Activated naive CD8-positive, alpha-beta T cell treated with anti-CD3 and anti-CD28 coated beads, Interleukin-2, amount 10 ng/mL, durations not matched to agents 7 days and 5 days (primary cell): Measurements from ENCODE around the gene SMARCA2. TPM values are rescaled to one million over a fixed set of nuclear protein-coding genes. Genes with fewer than 3 reads are reported as not detected.

Experiments
- ATAC-seq: fragments of 150-1000 bp; cut with Tn5 transposase; one replicate; pipeline ENCODE4 v1.10.0; 2021; ENCODE audit warnings: low read depth, moderate library complexity
- POLR2A ChIA-PET: fragments of 350-600 bp; sonication (Branson Sonifier 250); formaldehyde crosslinking; loops from one replicate; lab custom pipeline; 2021; ENCODE audit warnings: antibody characterized with exemption; lab: Charles Lee
- DNase-seq: peaks from one replicate; pipeline ENCODE4 v3.0.0; 2021
- H3K27ac Mint-ChIP-seq: one replicate; pipeline ENCODE4 v1.8.0; 2022; ENCODE audit warnings: mild to moderate bottlenecking, mixed read lengths
- H3K27me3 Mint-ChIP-seq: one replicate; pipeline ENCODE4 v1.8.0; 2022; ENCODE audit warnings: mild to moderate bottlenecking, moderate library complexity, mixed read lengths
- H3K36me3 Mint-ChIP-seq: one replicate; pipeline ENCODE4 v1.8.0; 2021; ENCODE audit warnings: mild to moderate bottlenecking, mixed read lengths
- H3K4me1 Mint-ChIP-seq: one replicate; pipeline ENCODE4 v1.8.0; 2021; ENCODE audit warnings: mixed read lengths
- H3K4me3 Mint-ChIP-seq: one replicate; pipeline ENCODE4 v1.8.0; 2022; ENCODE audit warnings: mild to moderate bottlenecking, moderate library complexity, mixed read lengths
- H3K9me3 Mint-ChIP-seq: one replicate; pipeline ENCODE4 v1.8.0; 2021; ENCODE audit warnings: mixed read lengths
- total RNA-seq, 2 experiments: library from RNA; stranded (reverse); gene quantifications; one replicate each; pipeline ENCODE4 v1.2.3, GENCODE V29; 2021

Gene SMARCA2
- total RNA-seq, 2 experiments from 2014 or later: 285 to 293 TPM

GRCh38 chr9:2227144-2227867, 212.2 kb downstream of the SMARCA2 start:
- DNase-seq (no peak), ATAC-seq (no peak)
- Mint-ChIP-seq H3K36me3 (no peaks in the 10 kb centered on the region), H3K4me3 (no peak overlapping the region), H3K27me3 (no peaks in the 10 kb centered on the region), H3K4me1 (peaks cover 11% of the 10 kb centered on the region), H3K9me3 (peaks cover 3% of the 10 kb centered on the region), H3K27ac (no peak overlapping the region)
- POLR2A ChIA-PET: no interaction called here

GRCh38 chr9:2228132-2228531, 213.0 kb downstream of the SMARCA2 start:
- ATAC-seq (no peak), DNase-seq (peak; percentile 57)
- Mint-ChIP-seq H3K4me3 (no peak overlapping the region), H3K27me3 (peaks cover 2% of the 10 kb centered on the region), H3K36me3 (no peaks in the 10 kb centered on the region), H3K9me3 (no peaks in the 10 kb centered on the region), H3K27ac (no peak overlapping the region), H3K4me1 (peaks cover 11% of the 10 kb centered on the region)
- POLR2A ChIA-PET: no interaction called here

- Mint-ChIP-seq H3K4me1 (peaks cover 11% of the 10 kb centered on the region), H3K36me3 (no peaks in the 10 kb centered on the region), H3K27ac (no peak overlapping the region), H3K27me3 (peaks cover 2% of the 10 kb centered on the region), H3K4me3 (no peak overlapping the region), H3K9me3 (no peaks in the 10 kb centered on the region)
- no peak for DNase-seq
- ATAC-seq: no peak
- POLR2A ChIA-PET: no interaction called here
Measured at GRCh38 chr9:2228641-2229040, 213.5 kb downstream of the SMARCA2 start.

GRCh38 chr9:2229109-2229721, 214.1 kb downstream of the SMARCA2 start:
- POLR2A ChIA-PET: no interaction called here
- DNase-seq (no peak), ATAC-seq (no peak)
- H3K9me3 Mint-ChIP-seq: no peaks in the 10 kb centered on the region
- peaks cover 11% of the 10 kb centered on the region for H3K4me1 Mint-ChIP-seq
- peak overlapping the region; percentile 25 for H3K27ac Mint-ChIP-seq
- no peaks in the 10 kb centered on the region for H3K36me3 Mint-ChIP-seq
- H3K4me3 Mint-ChIP-seq: peak overlapping the region; percentile 8
- peaks cover 2% of the 10 kb centered on the region for H3K27me3 Mint-ChIP-seq

GRCh38 chr9:2230362-2230761, 215.2 kb downstream of the SMARCA2 start:
- ATAC-seq: no peak
- H3K4me3 Mint-ChIP-seq: no peak overlapping the region
- no peak for DNase-seq
- H3K27ac Mint-ChIP-seq: no peak overlapping the region
- H3K27me3 Mint-ChIP-seq: peaks cover 2% of the 10 kb centered on the region
- H3K4me1 Mint-ChIP-seq: peaks cover 11% of the 10 kb centered on the region
- no peaks in the 10 kb centered on the region for H3K36me3 Mint-ChIP-seq
- POLR2A ChIA-PET: no interaction called here
- no peaks in the 10 kb centered on the region for H3K9me3 Mint-ChIP-seq

- POLR2A ChIA-PET: no interaction called here
- ATAC-seq: no peak
Measured at GRCh38 chr9:2231101-2231500, 216.0 kb downstream of the SMARCA2 start.

GRCh38 chr9:2231829-2232228, 216.7 kb downstream of the SMARCA2 start:
- Mint-ChIP-seq H3K27ac (no peak overlapping the region), H3K4me3 (no peak overlapping the region)

More at GRCh38 chr9:2231101-2231500, 216.0 kb downstream of the SMARCA2 start:
- no peak for DNase-seq
- Mint-ChIP-seq H3K4me3 (no peak overlapping the region), H3K9me3 (no peaks in the 10 kb centered on the region), H3K27me3 (peaks cover 2% of the 10 kb centered on the region), H3K4me1 (peaks cover 11% of the 10 kb centered on the region), H3K27ac (no peak overlapping the region), H3K36me3 (no peaks in the 10 kb centered on the region)

GRCh38 chr9:2233274-2233673, 218.1 kb downstream of the SMARCA2 start:
- H3K9me3 Mint-ChIP-seq: no peaks in the 10 kb centered on the region
- H3K36me3 Mint-ChIP-seq: no peaks in the 10 kb centered on the region
- H3K27ac Mint-ChIP-seq: no peak overlapping the region
- H3K27me3 Mint-ChIP-seq: peaks cover 7% of the 10 kb centered on the region
- peaks cover 9% of the 10 kb centered on the region for H3K4me1 Mint-ChIP-seq
- POLR2A ChIA-PET: no interaction called here
- DNase-seq: no peak
- no peak for ATAC-seq
- no peak overlapping the region for H3K4me3 Mint-ChIP-seq

More at GRCh38 chr9:2231829-2232228, 216.7 kb downstream of the SMARCA2 start:
- H3K27me3 Mint-ChIP-seq: peaks cover 2% of the 10 kb centered on the region
- no peaks in the 10 kb centered on the region for H3K36me3 Mint-ChIP-seq
- no peaks in the 10 kb centered on the region for H3K9me3 Mint-ChIP-seq
- no peak for DNase-seq
- peaks cover 11% of the 10 kb centered on the region for H3K4me1 Mint-ChIP-seq
- POLR2A ChIA-PET: no interaction called here
- ATAC-seq: no peak

- peaks cover 13% of the 10 kb centered on the region for H3K27me3 Mint-ChIP-seq
- no peaks in the 10 kb centered on the region for H3K36me3 Mint-ChIP-seq
- H3K27ac Mint-ChIP-seq: no peak overlapping the region
- no peak for DNase-seq
- no peaks in the 10 kb centered on the region for H3K4me1 Mint-ChIP-seq
- no peak overlapping the region for H3K4me3 Mint-ChIP-seq
- no peak for ATAC-seq
- POLR2A ChIA-PET: no interaction called here
- H3K9me3 Mint-ChIP-seq: no peaks in the 10 kb centered on the region
Measured at GRCh38 chr9:2234371-2234893, 219.3 kb downstream of the SMARCA2 start.

GRCh38 chr9:2235623-2236022, 220.5 kb downstream of the SMARCA2 start:
- Mint-ChIP-seq H3K27me3 (peaks cover 13% of the 10 kb centered on the region), H3K4me1 (no peaks in the 10 kb centered on the region), H3K27ac (no peak overlapping the region), H3K4me3 (no peak overlapping the region), H3K36me3 (no peaks in the 10 kb centered on the region), H3K9me3 (no peaks in the 10 kb centered on the region)
- DNase-seq: no peak
- ATAC-seq: no peak
- POLR2A ChIA-PET: no interaction called here

- DNase-seq (no peak), ATAC-seq (no peak)
- H3K27ac Mint-ChIP-seq: no peak overlapping the region
- peaks cover 15% of the 10 kb centered on the region for H3K27me3 Mint-ChIP-seq
- H3K9me3 Mint-ChIP-seq: no peaks in the 10 kb centered on the region
- H3K4me1 Mint-ChIP-seq: peaks cover 4% of the 10 kb centered on the region
- H3K36me3 Mint-ChIP-seq: no peaks in the 10 kb centered on the region
- no peak overlapping the region for H3K4me3 Mint-ChIP-seq
- POLR2A ChIA-PET: no interaction called here
Measured at GRCh38 chr9:2236850-2237249, 221.7 kb downstream of the SMARCA2 start.

GRCh38 chr9:2241461-2241835, 226.3 kb downstream of the SMARCA2 start:
- peaks cover 15% of the 10 kb centered on the region for H3K4me1 Mint-ChIP-seq
- no peak for ATAC-seq
- H3K27ac Mint-ChIP-seq: no peak overlapping the region
- DNase-seq: no peak
- peak overlapping the region; percentile 82 for H3K4me3 Mint-ChIP-seq
- peaks cover 26% of the 10 kb centered on the region for H3K27me3 Mint-ChIP-seq
- H3K36me3 Mint-ChIP-seq: peaks cover 3% of the 10 kb centered on the region
- H3K9me3 Mint-ChIP-seq: peaks cover 1% of the 10 kb centered on the region
- POLR2A ChIA-PET: interaction anchor here (1.4 kb wide), 1 partner anchor 603 kb away, joined by 3 read pairs; the partner anchor contains the start of gene PUM3

- POLR2A ChIA-PET: interaction anchor here (1.4 kb wide), 1 partner anchor 602 kb away, joined by 3 read pairs; the partner anchor contains the start of gene PUM3
- Mint-ChIP-seq H3K36me3 (peaks cover 3% of the 10 kb centered on the region), H3K27ac (peak overlapping the region; percentile 67), H3K9me3 (peaks cover 1% of the 10 kb centered on the region), H3K4me1 (peaks cover 15% of the 10 kb centered on the region), H3K27me3 (peaks cover 24% of the 10 kb centered on the region), H3K4me3 (peak overlapping the region; percentile 82)
- DNase-seq (peak; percentile 76), ATAC-seq (peak; percentile 95)
Measured at GRCh38 chr9:2241836-2242741, 226.9 kb downstream of the SMARCA2 start.
